Amniotic stem cell (primary cell): ENCODE results near the gene TMEM92.
"Not testable (repeated sequence)": the region's sequence is repeated elsewhere in the genome, so short reads cannot be mapped to it uniquely, and the experiment has no call there.

Experiments
- DNase-seq: peaks from one replicate; lab custom pipeline; 2025; lab: John Stamatoyannopoulos, UW

Gene TMEM92

DNA sequence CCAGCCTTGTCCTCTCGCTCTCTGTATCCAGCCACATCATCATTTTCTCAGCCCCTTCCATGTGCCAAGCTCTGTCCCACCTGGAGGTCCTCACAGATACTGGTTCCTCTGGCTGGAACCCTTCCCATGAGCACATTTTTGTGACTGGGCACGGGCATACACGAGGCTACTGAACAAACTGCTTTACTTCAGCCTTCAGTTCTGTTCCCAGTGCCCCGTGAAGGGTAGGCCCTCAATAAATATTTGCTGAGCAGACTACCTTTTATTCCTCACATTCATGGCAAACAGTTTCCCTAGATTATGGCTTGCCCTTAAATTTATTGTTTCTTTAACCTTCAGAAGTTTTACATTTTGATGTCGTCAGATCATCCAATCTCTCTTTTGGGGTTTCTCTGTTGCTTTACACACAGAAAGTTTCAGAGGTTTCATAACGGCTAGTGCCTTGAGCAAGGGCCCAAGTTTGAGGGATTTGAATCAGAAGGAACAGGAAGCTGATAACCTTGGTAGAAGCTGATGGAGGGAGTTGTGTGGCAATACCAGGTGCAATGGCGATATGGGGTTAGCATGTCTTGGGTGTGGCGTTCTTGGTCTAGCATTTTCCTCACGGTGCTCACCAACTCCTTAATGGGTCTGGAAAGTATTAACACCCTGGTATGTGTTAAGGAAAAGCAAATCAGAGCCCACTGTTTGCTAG, 27.8 kb downstream of the TMEM92 start:
- DNase-seq: no peak

DNA sequence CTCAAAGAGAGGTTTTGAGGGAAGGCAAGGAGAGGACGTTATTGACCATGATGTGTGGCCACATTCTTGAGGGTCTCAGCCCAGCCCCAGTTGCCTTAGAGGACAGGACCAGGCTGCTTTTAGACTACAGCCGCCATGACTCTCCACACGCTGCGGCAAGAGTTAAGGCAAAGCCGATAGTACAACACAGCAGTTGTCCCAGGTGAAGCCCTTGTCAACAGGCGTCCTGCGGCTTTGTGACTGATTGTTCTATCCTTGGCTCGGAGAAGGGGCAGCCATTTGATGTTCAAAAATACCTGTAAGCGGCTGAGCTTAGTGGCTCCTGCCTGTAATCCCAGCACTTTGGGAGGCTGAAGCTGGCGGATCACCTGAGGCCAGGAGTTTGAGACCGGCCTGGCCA, 28.8 kb downstream of the TMEM92 start:
- no peak for DNase-seq

DNA sequence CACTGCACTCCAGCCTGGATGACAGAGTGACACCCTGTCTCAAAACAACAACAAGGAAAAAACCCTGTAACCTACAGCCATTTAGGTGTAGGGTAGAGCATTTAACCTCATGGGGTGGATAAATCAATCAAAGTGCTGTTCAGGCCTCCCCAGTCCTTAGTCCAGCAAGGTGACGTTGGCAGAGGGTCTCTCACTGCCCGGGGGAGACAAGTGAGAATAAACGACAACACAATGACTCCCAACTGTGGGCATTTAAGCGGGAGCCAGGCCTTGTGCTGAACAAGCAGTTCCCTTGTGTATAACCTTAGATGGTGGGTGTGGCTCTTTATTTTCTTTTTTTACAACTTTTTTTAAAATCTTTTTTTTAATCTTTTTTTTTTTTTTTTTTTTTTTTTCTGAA, 29.3 kb downstream of the TMEM92 start:
- no peak for DNase-seq

DNA sequence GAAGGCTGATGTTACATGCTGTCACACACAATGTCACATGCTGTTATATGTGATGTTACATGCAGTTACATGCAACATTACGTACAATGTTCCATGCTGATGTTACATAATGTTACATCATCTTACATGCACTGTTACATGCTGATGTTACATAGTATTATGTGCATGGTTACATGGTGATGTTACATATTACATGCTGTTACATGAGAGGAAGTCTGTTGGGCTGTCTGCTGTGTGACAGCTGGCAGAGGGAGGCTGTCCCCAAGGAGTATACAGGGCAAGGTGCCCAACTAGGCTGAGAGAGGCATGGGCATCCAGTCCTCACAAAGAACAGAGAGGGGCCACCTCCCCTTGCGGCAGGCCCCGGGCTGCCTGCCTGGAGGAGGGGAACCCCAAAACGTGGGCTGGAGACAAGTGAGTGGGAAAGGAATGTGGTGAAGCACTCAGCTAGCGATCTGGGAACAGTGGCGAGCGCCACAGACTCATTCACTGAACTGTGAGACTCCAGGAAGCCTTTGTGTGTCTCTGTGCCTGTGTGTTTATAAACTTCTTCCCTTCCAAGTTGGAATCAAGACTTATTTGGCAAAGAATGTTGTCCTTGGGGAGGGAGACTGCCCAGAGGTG, 30.6 kb downstream of the TMEM92 start:
- no peak for DNase-seq

DNA sequence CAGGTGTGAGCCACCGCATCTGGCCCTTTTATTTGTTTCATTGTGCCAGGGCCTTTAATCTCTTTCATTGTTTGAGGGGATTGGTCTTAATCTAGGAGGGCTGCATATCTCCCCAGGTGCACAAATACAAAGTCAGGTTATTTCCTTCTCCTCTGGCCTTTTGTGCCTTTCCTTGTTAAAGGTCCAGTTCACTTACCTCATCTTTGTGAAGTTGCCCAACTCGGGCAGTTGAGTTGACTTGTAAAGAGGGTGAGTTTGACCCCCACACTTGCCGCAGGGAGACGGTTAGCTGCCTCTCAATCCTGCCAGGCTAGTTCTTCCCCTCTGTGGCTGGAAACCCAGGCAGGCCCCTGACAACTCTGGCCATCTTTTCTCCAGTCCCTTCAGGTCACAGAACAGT, 33.4 kb downstream of the TMEM92 start:
- no peak for DNase-seq

DNA sequence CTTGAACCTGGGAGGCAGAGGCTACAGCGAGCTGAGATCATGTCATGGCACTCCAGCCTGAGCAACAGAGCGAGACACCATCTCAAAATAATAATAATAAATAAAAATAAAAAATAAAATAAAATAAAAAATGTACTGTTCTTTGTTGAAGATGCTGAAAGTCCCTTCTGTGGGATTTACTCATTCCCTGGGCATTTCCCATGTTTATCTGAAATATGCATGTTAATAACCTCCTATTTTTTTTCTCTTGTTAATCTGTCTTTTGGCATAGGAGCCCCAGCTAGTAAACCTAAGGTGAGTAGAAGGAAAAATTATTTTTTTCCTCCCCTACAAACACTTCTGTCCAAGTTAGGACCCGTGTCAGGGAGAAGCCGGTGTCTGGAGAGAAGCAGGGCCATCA, 34.4 kb downstream of the TMEM92 start:
- no peak for DNase-seq

DNA sequence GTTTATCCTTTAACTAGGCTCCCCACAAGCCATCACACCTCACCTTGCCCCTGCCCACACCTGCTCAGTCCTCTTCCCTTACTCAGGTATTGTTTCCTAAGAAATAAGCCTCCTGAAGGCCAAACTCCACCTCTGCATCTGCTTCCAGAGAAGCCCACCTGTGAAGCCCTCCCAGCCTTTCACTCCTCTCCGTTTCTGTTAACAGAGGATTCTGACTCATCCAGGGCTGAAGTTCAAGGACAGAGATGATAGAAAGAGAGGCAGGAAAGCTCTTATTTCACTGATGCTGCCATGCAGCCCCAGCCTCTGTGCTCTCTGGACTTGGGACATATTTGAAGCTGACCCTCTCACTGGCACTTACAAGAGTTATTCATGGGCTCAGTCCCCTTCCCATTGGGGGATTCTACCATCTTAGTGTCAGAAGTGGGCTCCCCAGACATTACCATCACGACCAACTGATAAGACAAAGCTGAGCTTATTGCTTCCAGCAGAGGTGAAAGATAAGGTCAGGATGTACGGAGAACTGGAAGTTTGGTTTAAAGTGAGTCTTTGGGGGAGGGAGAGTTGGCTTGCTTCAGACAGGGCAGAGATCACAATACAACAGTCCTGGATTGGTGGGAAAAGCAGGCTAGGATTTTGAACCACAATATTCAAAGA, 36.3 kb downstream of the TMEM92 start:
- DNase-seq: no peak

DNA sequence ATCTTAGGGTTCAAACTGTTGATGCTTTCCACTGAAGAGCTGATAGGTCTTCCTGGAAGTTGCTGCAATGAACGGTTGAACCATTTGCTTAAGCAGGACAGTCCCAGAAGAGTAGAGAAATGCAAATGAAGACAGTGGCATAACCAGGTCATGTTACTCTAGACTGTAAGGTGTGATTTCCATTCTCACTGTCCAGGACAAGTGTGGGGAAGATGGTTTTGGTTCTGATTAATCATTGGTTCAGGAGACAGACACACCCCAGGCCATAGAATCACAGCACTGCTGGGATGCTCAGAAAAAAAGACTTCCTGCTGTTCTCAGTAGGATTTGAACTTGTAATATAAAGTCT, 36.8 kb downstream of the TMEM92 start:
- no peak for DNase-seq

DNA sequence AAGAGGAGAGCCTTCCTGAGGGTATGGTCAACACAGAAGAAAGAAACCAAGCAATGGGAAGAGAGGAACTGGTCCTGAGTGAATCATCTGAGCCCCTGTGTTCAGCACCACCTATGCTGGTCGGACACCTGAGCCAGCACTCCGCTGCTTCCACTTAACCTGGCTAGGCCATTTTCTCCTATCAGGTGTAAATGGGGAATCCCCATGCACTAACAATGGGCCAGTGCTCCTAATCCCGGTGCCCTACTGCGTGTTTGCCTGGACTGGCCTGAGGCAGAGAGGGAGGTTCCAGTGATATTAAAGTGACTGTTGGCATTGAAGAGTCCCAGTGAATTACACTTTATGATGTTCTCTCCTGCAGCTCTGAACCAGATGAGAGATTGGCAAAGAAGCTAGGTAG, 37.2 kb downstream of the TMEM92 start:
- DNase-seq: no peak

DNA sequence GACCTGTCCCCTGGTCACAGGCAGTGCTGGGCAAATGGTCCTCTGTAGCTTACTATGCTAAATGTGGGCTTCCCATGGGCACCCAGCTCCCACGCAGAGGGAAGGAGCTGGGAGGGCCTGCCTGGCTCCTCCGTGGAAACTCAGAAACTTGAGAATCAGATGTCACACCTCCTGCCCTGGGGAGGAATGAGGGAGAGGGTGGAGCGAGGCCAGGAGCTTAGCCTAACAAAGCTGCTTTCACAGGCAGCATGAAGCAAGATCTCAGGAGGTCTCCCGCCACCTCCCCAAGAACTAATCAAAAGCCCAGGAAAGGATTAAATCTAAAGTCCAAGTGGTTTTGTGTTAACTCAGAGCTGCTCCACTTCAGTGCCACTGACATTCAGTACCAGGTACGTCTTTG, 38.0 kb downstream of the TMEM92 start:
- no peak for DNase-seq

DNA sequence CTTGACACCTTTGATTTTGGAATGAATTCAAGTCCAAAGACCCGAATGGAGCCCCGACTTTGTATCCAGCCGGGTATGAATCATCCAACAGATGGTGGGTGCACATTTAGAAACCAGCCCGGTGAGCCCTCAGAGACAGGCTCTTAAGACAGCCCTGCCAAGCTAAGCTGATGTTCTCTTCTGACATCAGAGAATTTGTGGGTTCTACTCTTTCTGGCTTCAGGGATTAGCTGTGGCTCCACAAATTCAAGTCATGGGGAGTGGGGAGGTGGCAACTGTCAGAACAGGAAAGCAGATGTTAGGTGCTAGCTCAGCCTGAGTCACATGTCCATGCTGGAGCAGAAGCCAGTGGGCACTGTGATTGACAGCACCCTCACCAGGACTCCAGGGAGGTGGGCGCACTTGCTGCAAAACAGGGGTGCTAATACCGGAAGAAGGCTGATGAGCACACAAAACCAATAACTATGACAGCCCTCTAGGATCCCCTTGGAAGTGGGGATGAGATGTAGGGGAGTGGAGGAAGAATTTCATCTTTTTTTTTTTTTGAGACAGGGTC, 40.3 kb downstream of the TMEM92 start:
- no peak for DNase-seq

DNA sequence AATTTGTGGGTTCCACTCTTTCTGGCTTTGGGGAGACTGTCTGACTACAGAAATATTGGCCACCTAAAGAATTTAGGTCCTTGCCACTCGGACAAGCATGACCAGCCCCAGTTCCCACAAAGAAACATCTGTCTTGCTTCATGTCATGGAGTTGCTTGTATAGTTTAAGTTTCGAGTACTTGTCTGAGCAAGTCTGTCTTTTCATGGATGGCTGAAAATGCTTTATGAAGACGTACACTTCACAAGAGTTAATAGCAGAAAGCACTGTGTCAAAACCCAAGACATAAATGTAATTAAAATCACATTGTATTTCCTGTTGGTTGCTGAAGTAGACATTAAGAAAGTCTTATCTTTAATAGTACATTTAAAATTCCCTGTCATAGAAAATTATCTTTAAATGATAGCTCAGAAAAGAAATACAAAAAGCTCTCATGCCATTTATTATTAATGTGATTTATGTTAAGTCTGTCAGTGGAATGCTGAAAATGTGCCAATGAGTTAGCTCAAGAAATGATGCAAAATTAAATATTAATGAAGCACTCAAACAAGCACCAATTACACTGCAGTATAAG, 41.8 kb downstream of the TMEM92 start:
- DNase-seq: no peak

DNA sequence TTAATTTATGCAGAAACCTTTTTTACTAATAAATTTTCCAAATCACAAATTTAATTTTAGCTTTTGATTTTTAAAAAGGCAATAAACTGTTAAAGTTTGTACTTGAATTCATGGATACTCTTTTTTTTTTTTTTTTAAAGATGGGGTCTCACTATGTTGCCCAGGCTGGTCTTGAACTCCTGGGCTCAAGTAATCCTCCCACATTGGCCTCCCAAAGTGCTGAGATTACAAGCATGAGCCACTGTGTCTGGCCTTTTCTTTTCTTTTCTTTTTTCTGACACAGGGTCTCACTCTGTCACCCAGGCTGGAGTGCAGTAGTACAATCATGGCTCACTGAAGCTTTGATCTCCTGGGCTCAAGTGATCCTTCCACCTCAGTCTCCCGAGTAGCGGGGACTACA, 42.4 kb downstream of the TMEM92 start:
- DNase-seq: not testable (repeated sequence)

DNA sequence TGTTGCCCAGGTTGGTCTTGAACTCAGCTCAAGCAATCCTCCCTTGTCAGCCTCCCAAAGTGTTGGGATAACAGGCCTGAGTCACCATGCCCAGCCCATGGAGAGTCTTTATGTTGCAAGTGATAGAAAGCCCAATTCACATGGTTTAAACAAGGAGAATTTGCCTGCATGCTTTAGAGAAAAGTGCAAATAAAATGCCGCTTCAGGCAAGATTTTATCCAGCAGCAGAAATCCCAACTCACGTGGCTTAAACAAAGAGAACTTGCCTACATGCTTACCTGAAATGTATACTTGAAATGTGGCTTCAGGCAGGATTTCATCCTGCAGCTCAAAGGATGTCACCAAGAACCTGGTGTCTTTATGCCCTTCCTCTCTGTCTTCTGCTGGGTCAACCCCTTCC, 42.9 kb downstream of the TMEM92 start:
- no peak for DNase-seq

DNA sequence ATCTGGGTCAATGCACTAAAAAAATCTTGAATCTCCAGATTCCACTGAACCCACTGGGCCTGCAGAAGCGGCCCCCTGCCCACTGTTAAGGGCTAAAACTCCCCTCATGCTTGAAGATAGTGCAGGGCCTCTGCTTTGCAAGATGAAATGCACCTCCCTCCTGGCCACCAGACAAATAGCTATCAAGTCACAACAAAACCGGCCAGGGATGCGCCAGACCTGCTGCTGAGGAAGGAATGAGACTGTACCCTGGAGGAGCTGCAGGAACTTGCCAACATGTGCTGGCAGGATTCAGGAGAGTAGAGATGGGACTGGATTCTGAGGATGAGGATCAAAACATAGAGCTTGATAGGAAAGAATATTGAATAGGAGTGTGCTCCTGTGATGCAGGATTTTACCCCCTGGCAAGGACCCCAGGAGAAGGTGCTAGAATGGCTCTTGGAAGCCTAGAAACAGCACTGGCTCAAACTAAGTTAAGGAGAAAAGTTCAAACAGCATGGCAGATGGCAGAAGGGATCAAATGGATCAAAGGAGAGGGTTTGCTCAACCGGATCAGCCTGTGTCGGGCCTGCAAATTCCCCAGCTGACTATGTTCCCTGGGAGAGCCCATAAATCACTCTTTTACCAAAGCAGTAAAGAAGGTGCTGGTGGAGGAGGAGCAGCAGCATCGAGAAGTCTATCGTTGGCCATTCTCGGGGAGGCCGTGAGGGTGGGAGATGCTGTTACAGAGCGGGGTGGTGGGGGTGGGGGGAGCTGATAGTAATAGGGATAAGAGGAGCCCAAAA, 44.4 kb downstream of the TMEM92 start:
- DNase-seq: no peak

DNA sequence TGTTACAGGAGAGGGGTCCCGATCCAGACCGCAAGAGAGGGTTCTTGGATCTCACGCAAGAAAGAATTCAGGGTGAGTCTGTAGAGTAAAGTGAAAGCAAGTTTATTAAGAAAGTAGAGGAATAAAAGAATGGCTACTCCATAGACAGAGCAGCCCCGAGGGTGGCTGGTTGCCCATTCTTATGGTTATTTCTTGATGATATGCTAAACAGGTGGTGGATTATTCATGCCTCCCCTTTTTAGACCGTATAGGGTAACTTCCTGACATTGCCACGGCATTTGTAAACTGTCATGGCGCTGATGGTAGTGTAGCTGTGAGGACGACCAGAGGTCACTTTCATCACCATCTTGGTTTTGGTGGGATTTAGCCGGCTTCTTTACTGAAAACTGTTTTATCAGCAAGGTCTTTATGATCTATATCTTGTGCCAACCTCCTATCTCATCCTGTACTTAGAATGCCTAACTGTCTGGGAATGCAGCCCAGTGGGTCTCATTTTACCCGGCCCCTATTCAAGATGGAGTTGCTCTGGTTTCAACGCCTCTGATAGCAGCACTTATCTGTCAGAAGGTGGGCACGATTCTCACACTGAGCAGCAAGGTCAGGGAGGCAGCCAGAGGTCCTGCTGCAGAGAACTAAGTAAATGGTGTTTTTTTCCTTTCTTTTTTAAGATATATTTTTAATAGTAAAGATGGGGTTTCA, 45.2 kb downstream of the TMEM92 start:
- no peak for DNase-seq

DNA sequence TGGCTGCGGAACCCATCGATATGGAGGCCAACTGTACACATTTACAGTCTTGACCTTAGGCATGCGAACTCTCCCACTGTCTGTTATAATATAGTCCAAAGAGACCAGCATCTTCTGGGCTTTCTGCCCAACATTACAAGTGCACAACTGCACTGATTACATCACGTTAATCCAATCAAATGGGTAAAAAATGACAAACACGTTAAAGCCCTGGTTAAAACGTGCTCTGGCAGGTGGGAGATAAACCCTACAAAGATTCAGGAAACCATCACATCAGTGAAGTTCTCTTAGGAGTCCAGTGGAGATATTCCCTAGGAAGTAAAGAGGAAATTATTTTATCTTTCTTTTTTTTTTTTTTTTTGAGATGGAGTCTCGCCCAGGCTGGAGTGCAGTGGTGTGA, 48.0 kb downstream of the TMEM92 start:
- DNase-seq: no peak

DNA sequence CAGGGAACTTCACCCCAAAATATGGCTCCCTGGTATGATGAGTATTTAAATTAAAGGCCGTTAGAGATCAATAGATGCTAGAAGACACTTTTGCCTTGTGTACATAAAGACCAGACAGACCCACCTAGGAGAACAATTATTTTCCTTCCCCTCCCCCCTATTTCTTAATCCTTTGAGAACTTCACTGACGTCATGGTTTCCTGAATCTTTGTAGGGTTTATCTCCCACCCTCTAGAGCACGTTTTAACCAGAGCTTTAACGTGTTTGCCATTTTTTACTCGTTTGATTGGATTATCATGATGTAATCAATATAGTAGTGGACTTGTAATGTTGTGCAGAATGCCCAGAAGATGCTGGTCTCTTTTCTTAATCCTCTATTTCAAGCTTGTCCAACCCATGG, 48.8 kb downstream of the TMEM92 start:
- DNase-seq: no peak

DNA sequence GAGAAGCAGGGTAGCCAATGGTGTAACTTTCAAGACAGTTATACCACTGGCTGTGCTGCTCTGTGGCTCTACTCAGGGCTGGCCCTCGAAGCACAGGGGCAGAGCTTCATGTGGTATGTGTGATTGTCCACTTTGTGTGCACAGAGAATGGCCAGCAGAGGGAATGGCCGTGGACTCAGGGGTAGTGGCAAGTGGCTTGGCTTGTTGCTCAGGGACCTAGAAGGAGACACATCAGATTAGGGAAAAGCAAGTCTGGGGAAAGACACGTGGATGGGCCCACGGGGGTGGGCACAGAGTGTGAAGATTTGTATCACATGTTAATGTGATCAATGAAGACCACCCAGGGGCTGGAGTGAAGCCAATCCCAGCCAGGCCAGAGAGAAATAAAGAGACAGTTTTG, 51.6 kb downstream of the TMEM92 start:
- DNase-seq: no peak

DNA sequence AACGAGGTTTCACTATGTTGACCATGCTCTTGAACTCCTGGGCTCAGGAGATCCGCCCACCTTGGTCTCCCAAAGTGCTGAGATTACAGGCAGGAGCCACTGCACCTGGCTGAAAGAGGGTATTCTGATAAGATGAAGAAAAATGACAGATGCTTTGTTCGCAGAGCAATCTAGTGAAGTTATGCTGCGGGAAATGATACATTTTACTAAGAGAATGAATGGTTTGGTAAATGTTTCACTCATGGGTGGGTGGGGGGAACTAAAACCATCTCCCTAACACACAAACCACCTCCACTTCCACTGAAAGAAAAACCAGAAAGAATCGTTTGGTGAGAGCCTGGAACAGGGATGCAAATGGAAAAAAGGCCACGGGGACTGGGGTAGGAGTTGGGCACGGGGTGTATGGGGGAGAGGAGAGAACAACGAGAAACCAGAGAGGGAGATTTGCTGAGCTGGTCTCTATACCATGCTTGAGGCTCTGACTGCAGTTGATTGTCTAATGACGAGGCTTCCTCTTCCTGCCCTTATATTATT, 52.6 kb downstream of the TMEM92 start:
- DNase-seq: no peak
